ENCODE results near the gene RNU6-1. TPM values are rescaled to one million over a fixed set of nuclear protein-coding genes. Genes with fewer than 3 reads are reported as not detected.

Gene RNU6-1
- total RNA-seq, 2 experiments from 2014 or later = not detected

DNA sequence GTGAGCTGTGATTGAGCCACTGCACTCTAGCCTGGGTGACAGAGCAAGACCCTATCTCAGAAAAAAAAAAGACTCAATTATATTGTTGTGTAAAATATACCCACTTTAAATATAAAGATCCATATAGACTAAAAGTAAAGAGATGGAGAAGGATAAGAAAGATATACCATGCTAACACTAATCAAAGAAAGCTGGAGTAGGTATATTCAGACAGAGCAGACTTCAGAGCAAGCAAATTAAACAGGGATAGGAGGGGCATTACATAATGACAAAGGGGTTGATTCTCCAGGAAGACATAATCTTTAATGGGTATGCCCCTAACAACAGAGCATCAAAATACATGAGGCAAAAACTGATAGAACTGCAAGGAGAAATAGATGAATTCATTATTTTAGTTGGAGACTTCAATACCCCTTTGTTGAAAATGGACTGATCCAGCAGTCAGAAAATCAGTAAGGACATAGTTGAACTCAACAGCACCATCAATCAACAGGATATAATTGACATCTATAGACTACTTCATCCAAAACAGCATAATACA, 31.1 kb upstream of the RNU6-1 start:
- H3K27ac Mint-ChIP-seq = no peak overlapping the region
- H3K4me1 Mint-ChIP-seq = no peaks in the 10 kb centered on the region
- peaks cover 4% of the 10 kb centered on the region for H3K9me3 Mint-ChIP-seq
- ChIA-PET POLR2A (no interaction called here), CTCF (interaction anchor here (1.0 kb wide), 1 partner anchor 8 kb away, joined by 3 read pairs; no protein-coding TSS in a partner anchor)
- no peaks in the 10 kb centered on the region for H3K36me3 Mint-ChIP-seq (ENCODE audit: low read depth)
- peaks cover 42% of the 10 kb centered on the region for H3K27me3 Mint-ChIP-seq
- no peak for DNase-seq
- H3K4me3 Mint-ChIP-seq = no peak overlapping the region

DNA sequence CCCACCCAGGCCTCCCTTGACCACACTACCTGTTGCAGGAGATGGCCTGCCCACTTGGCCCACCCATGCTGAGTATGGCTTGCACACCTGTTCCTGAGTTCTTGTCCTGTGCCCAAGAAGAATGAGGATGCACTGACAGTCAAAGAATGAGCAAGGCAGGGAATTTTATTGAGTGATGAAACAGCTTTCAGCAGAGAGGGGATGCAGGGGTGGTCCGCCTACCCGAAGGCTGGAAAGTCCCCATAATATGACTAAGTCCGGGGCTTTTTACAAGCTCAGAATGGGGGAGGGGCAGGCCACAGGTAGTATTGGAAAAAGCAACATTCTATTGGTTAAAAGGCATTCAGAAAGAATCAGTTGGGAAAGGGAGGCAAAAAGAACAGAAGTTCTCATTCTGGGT, 29.9 kb upstream of the RNU6-1 start:
- H3K36me3 Mint-ChIP-seq (ENCODE audit: low read depth) = no peaks in the 10 kb centered on the region
- H3K4me1 Mint-ChIP-seq = no peaks in the 10 kb centered on the region
- ChIA-PET POLR2A (no interaction called here), CTCF (no interaction called here)
- H3K27me3 Mint-ChIP-seq = peaks cover 44% of the 10 kb centered on the region
- H3K27ac Mint-ChIP-seq = no peak overlapping the region
- peaks cover 4% of the 10 kb centered on the region for H3K9me3 Mint-ChIP-seq
- DNase-seq = no peak
- H3K4me3 Mint-ChIP-seq = no peak overlapping the region

DNA sequence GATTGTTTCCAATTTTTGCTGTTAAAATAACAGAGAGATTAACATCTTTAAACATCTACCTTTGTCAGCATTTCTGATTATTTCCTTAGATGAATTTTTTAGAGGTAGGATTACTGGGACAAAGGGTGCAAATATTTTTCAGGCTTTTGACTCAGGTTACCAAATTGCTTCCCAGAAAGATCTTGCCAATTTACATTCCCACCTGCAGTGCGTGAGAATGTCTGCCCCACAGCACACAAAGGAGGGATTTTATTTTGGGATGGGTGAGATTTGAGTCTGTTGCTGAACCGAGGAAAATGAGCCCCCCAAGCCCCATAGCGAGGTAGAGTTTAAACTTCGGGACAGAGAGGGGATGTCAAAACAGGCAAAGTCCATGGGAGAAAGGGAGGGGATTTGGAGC, 25.9 kb upstream of the RNU6-1 start:
- CTCF ChIA-PET = no interaction called here
- H3K9me3 Mint-ChIP-seq = peaks cover 2% of the 10 kb centered on the region
- no peak overlapping the region for H3K27ac Mint-ChIP-seq
- DNase-seq = no peak
- peaks cover 23% of the 10 kb centered on the region for H3K27me3 Mint-ChIP-seq
- POLR2A ChIA-PET = no interaction called here
- H3K4me1 Mint-ChIP-seq = peaks cover 4% of the 10 kb centered on the region
- no peaks in the 10 kb centered on the region for H3K36me3 Mint-ChIP-seq (ENCODE audit: low read depth)
- H3K4me3 Mint-ChIP-seq = no peak overlapping the region

DNA sequence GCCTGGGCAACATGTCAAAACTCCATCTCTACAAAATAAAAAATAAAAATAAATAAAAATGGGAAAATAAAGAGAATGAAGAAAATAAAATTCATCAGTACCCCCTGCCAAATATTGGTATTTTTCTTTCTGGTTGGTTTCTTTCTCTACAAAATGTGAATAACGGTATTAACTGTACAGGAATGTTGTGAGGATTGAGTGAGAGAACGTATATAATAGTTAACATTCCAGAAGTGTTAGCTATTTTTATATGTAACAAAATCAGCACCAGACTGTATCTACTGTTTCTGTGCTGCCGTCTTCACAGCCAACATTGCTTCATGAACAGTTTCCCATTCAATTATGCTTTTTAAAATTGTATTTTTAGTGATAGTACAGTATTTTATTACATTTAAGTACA, 25.5 kb upstream of the RNU6-1 start:
- ChIA-PET CTCF (no interaction called here), POLR2A (no interaction called here)
- no peak overlapping the region for H3K4me3 Mint-ChIP-seq
- no peak for DNase-seq
- H3K4me1 Mint-ChIP-seq = peaks cover 4% of the 10 kb centered on the region
- no peak overlapping the region for H3K27ac Mint-ChIP-seq
- peaks cover 2% of the 10 kb centered on the region for H3K9me3 Mint-ChIP-seq
- H3K27me3 Mint-ChIP-seq = peaks cover 20% of the 10 kb centered on the region
- no peaks in the 10 kb centered on the region for H3K36me3 Mint-ChIP-seq (ENCODE audit: low read depth)

- no peaks in the 10 kb centered on the region for H3K9me3 Mint-ChIP-seq
- H3K27ac Mint-ChIP-seq = no peak overlapping the region
- DNase-seq = peak; percentile 71
- no peaks in the 10 kb centered on the region for H3K36me3 Mint-ChIP-seq (ENCODE audit: low read depth)
- CTCF ChIA-PET = interaction anchor here (0.9 to 2.2 kb wide), 7 partner anchors 8 to 331 kb away, joined by 3 to 18 read pairs (median 4); no protein-coding TSS in a partner anchor
- peaks cover 4% of the 10 kb centered on the region for H3K4me1 Mint-ChIP-seq
- no peak overlapping the region for H3K4me3 Mint-ChIP-seq
- peaks cover 17% of the 10 kb centered on the region for H3K27me3 Mint-ChIP-seq
- POLR2A ChIA-PET = interaction anchor here (0.9 to 1.3 kb wide), 3 partner anchors 19 to 367 kb away, joined by 3 read pairs; no protein-coding TSS in a partner anchor
Measured at GRCh38 chr15:67863442-67863987, 23.7 kb upstream of the RNU6-1 start.

DNA sequence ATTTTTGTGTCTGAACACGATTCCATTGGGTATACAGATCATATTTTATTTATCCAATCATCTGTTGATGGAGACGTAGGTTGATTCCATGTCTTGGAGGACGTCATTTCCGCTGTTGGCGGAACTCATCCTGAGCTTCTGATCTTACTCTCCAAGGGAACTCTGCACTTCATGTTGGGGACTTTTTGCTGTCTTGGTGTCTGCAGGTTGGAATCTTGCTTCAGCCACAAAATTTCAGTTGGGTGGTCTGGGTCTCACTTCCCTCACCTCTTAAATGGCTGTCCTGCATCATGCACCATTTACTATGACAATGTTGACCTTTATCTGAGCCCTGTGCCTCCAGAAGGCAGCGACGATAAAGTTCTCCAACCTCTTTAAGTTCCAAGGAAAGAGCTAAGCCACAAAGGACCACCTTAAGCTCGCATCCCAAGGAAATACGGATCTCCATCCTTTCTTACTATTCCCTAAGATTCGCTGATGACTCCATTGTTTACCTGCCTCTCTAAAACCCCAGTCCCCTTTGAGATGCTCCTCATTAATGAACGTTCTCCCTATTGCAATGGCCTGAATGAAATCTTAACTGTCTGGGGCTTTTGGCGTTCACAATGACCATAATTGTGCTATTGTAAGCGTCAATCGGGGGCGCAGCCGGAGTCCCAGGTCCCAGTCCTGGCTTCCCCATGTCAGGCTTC, 23.1 kb upstream of the RNU6-1 start:
- Mint-ChIP-seq H3K27me3 (peaks cover 17% of the 10 kb centered on the region), H3K4me1 (peaks cover 4% of the 10 kb centered on the region), H3K4me3 (no peak overlapping the region), H3K9me3 (no peaks in the 10 kb centered on the region), H3K27ac (no peak overlapping the region), H3K36me3 (ENCODE audit: low read depth) (no peaks in the 10 kb centered on the region)
- no peak for DNase-seq
- ChIA-PET POLR2A (interaction anchor here (0.9 to 1.3 kb wide), 2 partner anchors 18 to 367 kb away, joined by 3 read pairs; no protein-coding TSS in a partner anchor), CTCF (interaction anchor here (1.0 to 2.2 kb wide), 7 partner anchors 9 to 332 kb away, joined by 3 to 18 read pairs (median 4); no protein-coding TSS in a partner anchor)

- DNase-seq = no peak
- POLR2A ChIA-PET = no interaction called here
- CTCF ChIA-PET = interaction anchor here (0.7 to 1.3 kb wide), 3 partner anchors 21 to 292 kb away, joined by 3 to 6 read pairs (median 4); no protein-coding TSS in a partner anchor
- peaks cover 4% of the 10 kb centered on the region for H3K4me1 Mint-ChIP-seq
- H3K9me3 Mint-ChIP-seq = no peaks in the 10 kb centered on the region
- H3K27ac Mint-ChIP-seq = no peak overlapping the region
- peaks cover 17% of the 10 kb centered on the region for H3K27me3 Mint-ChIP-seq
- no peak overlapping the region for H3K4me3 Mint-ChIP-seq
- H3K36me3 Mint-ChIP-seq (ENCODE audit: low read depth) = no peaks in the 10 kb centered on the region
Measured at GRCh38 chr15:67861983-67862382, 22.1 kb upstream of the RNU6-1 start.

- POLR2A ChIA-PET = no interaction called here
- no peak for DNase-seq
- CTCF ChIA-PET = no interaction called here
- no peaks in the 10 kb centered on the region for H3K36me3 Mint-ChIP-seq (ENCODE audit: low read depth)
- no peaks in the 10 kb centered on the region for H3K9me3 Mint-ChIP-seq
- no peak overlapping the region for H3K27ac Mint-ChIP-seq
- H3K27me3 Mint-ChIP-seq = peaks cover 6% of the 10 kb centered on the region
- no peak overlapping the region for H3K4me3 Mint-ChIP-seq
- H3K4me1 Mint-ChIP-seq = peaks cover 4% of the 10 kb centered on the region
Measured at GRCh38 chr15:67859331-67859946, 19.6 kb upstream of the RNU6-1 start.

DNA sequence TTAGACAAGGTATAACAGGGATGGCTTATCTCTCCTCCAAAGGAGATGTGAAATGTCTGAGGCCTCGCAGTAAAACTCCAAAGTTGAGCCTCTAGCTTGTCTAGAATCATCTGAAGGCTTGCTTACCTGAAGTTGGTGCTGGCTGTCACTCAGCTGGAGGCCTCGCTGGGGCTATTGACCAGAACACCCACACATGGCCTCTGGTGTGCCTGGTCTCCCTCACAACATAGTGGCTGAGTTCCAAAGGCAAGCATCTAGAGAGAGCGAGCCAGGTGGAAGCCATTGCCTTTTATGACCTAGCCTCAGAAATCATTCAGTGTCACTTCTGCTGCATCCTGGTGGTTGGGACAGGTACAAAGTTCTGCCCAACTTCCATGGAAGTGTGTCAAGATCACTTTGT, 17.4 kb upstream of the RNU6-1 start:
- peaks cover 3% of the 10 kb centered on the region for H3K27me3 Mint-ChIP-seq
- ChIA-PET POLR2A (no interaction called here), CTCF (interaction anchor here (0.6 kb wide), 1 partner anchor 16 kb away, joined by 3 read pairs; no protein-coding TSS in a partner anchor)
- no peaks in the 10 kb centered on the region for H3K9me3 Mint-ChIP-seq
- H3K36me3 Mint-ChIP-seq (ENCODE audit: low read depth) = no peaks in the 10 kb centered on the region
- no peak for DNase-seq
- H3K27ac Mint-ChIP-seq = no peak overlapping the region
- H3K4me1 Mint-ChIP-seq = no peaks in the 10 kb centered on the region
- H3K4me3 Mint-ChIP-seq = no peak overlapping the region

GRCh38 chr15:67855842-67856241, 16.0 kb upstream of the RNU6-1 start:
- peaks cover 5% of the 10 kb centered on the region for H3K27me3 Mint-ChIP-seq
- H3K4me1 Mint-ChIP-seq = peaks cover 2% of the 10 kb centered on the region
- H3K9me3 Mint-ChIP-seq = no peaks in the 10 kb centered on the region
- POLR2A ChIA-PET = no interaction called here
- no peak for DNase-seq
- CTCF ChIA-PET = no interaction called here
- H3K27ac Mint-ChIP-seq = no peak overlapping the region
- H3K4me3 Mint-ChIP-seq = no peak overlapping the region
- no peaks in the 10 kb centered on the region for H3K36me3 Mint-ChIP-seq (ENCODE audit: low read depth)

DNA sequence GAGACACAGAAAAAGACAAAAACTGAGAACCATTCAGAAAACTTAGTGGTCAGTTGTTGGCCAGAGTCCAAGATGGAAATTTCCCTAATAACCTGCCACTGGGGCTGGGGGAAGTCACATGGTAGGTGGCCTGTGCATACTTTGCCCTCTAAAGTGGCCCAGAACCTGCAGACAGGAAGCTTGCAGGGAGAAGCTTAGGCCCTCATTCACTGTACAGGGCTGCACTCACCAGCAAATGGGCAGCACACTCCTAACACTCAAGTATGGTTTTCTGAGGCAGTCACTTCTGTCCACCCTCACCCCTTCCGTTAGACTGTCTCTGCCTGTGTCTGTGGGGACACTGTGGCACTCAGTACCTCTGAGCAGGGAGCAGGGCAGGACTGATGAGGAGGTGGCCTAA, 14.5 kb upstream of the RNU6-1 start:
- H3K27ac Mint-ChIP-seq = no peak overlapping the region
- POLR2A ChIA-PET = no interaction called here
- DNase-seq = no peak
- CTCF ChIA-PET = interaction anchor here (1.0 kb wide), 1 partner anchor 8 kb away, joined by 4 read pairs; no protein-coding TSS in a partner anchor
- H3K9me3 Mint-ChIP-seq = no peaks in the 10 kb centered on the region
- peaks cover 2% of the 10 kb centered on the region for H3K4me1 Mint-ChIP-seq
- no peak overlapping the region for H3K4me3 Mint-ChIP-seq
- H3K36me3 Mint-ChIP-seq (ENCODE audit: low read depth) = no peaks in the 10 kb centered on the region
- H3K27me3 Mint-ChIP-seq = peaks cover 10% of the 10 kb centered on the region

GRCh38 chr15:67853454-67853853, 13.6 kb upstream of the RNU6-1 start:
- H3K36me3 Mint-ChIP-seq (ENCODE audit: low read depth) = no peaks in the 10 kb centered on the region
- H3K27me3 Mint-ChIP-seq = peaks cover 11% of the 10 kb centered on the region
- no peak overlapping the region for H3K27ac Mint-ChIP-seq
- POLR2A ChIA-PET = interaction anchor here (1.0 kb wide), 1 partner anchor 12 kb away, joined by 3 read pairs; no protein-coding TSS in a partner anchor
- H3K4me3 Mint-ChIP-seq = no peak overlapping the region
- DNase-seq = no peak
- peaks cover 2% of the 10 kb centered on the region for H3K4me1 Mint-ChIP-seq
- no peaks in the 10 kb centered on the region for H3K9me3 Mint-ChIP-seq
- CTCF ChIA-PET = interaction anchor here (1.0 kb wide), 1 partner anchor 9 kb away, joined by 4 read pairs; no protein-coding TSS in a partner anchor

GRCh38 chr15:67852418-67852817, 12.6 kb upstream of the RNU6-1 start:
- Mint-ChIP-seq H3K36me3 (ENCODE audit: low read depth) (no peaks in the 10 kb centered on the region), H3K4me1 (peaks cover 2% of the 10 kb centered on the region), H3K27ac (no peak overlapping the region), H3K9me3 (no peaks in the 10 kb centered on the region), H3K4me3 (no peak overlapping the region), H3K27me3 (peaks cover 20% of the 10 kb centered on the region)
- ChIA-PET CTCF (no interaction called here), POLR2A (no interaction called here)
- no peak for DNase-seq
